ENCODE results near the gene SH3BP2.
"Not testable (repeated sequence)": the region's sequence is repeated elsewhere in the genome, so short reads cannot be mapped to it uniquely, and the experiment has no call there.

Gene SH3BP2

DNA sequence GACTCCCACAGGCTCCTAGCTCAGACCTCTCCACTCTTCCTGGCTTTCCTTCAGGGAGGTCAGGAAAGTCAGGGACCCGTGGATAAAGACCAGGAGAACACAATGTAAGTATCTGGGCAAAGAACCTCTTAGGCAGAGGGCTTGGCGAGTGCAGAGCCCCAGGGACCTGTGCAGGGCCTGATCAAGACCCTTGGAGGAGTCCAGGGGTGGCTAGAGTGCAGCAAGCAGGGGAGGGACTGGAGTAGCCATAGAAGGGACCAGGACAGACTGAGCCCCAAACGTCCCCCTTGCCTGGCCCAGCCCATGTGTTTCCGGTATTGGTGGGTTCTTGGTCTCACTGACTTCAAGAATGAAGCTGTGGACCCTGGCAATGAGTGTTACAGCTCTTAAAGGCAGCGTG, 30.8 kb upstream of the SH3BP2 start:
- DNase-seq (ENCODE audit: insufficient read length, low spot score), result no peak
- TF ChIP-seq PAX5 (IDR thresholded peaks at IDR 0.05; ENCODE audit: insufficient read depth, low read length, severe bottlenecking), result no peak
- FAIRE-seq, result no peak

DNA sequence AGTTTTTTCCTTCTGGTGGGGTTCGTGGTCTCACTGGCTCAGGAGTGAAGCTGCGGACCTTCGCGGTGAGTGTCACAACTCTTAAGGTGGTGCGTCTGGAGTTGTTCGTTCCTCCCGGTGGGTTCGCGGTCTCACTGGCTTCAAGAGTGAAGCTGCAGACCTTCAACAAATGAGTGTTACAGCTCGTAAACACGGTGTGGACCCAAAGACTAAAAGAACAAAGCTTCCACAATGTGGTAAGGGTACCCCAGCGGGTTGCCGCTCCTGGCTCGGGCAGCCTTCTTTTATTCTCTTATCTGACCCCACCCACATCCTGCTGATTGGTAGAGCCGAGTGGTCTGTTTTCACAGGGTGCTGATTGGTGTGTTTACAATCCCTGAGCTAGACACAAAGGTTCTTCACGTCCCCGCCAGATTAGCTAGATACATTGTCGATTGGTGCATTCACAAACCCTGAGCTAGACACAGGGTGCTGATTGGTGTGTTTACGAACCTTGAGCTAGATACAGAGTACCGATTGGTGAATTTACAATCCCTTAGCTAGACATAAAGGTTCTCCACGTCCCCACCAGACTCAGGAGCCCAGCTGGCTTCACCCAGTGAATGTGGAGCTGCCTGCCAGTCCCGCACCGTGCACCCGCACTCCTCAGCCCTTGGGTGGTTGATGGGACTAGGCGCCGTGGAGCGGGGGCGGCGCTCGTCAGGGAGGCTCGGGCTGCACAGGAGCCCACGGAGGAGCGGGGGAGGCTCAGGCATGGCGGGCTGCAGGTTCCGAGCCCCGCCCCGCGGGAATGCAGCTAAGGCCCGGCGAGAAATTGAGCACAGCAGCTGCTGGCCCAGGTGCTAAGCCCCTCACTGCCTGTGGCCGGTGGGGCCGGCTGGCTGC, 30.2 kb upstream of the SH3BP2 start:
- DNase-seq (ENCODE audit: insufficient read length, low spot score); FAIRE-seq: not testable (repeated sequence)

DNA sequence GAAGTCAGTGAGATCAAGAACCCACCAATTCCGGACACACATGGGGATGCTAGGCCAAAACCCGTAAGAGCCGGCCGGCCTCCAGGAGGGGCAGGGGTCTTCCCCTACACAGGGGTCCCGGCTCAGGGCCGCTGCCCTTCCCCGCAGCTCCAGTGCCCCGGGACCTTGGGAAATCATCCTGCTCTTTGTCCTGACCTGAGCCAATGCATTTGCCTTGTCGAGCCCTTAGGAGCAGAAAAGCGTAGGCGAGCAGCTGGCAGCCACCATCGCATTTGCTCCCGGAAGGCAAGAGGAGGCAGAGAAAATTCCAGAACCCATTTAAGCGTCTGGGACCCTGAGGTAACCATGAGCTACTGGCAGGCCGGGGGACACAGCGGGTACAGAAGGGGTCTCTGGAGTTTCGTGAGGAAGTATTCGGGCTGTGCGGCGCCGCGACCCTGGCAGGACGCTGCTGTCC, 29.3 kb upstream of the SH3BP2 start:
- TF ChIP-seq TAF1 (IDR thresholded peaks at IDR 0.05; ENCODE audit: low read depth, low read length) (no peak), PAX5 (IDR thresholded peaks at IDR 0.05; ENCODE audit: insufficient read depth, low read length, severe bottlenecking) (no peak), POU2F2 (IDR thresholded peaks at IDR 0.05; ENCODE audit: low read depth, low read length) (no peak), POLR2A (IDR thresholded peaks at IDR 0.05; ENCODE audit: low read depth, low read length) (no peak), SPI1 (IDR thresholded peaks at IDR 0.05; ENCODE audit: low read depth, low read length) (no peak), POLR2AphosphoS5 (IDR thresholded peaks at IDR 0.05; ENCODE audit: low read depth, low read length) (no peak)
- FAIRE-seq, result no peak
- DNase-seq (ENCODE audit: insufficient read length, low spot score), result no peak

DNA sequence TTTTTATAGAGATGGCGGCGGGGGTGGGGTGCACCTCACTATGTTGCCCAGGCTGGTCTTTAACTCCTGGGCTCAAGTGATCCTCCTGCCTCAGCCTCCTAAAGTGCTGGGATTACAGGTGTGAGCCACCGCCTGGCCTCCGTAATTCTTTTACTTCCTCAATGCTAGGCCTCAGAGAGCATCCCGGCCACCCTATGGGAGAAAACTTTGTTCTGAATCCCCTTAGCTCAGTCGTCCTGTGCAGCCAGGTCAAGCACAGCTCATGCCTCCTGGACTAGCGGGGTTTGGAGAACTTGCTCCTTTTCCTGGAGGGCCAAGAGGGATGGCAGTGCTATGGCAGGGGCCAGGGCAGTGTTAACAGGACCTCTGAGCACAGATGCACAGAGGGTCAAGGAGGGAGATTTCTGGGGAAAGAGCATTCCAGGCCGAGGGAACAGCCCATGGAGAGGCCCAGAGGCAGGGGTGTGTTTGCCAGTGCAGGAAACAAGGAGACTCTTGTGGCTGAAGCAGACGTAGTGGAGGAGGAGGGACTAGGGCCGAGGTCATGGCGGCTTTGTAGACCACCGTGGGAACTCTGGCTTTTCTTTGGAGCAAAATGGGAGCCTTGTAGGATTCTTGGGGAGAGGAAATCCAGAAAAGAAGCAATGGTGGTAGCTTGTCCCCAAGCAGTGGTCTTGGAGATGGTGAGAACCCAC, 26.9 kb upstream of the SH3BP2 start:
- no peak for TF ChIP-seq POLR2A (IDR thresholded peaks at IDR 0.05; ENCODE audit: low read depth, low read length)
- no peak for TF ChIP-seq PAX5 (IDR thresholded peaks at IDR 0.05; ENCODE audit: insufficient read depth, low read length, severe bottlenecking)
- TF ChIP-seq TAF1 (IDR thresholded peaks at IDR 0.05; ENCODE audit: low read depth, low read length), result no peak
- no peak for TF ChIP-seq POU2F2 (IDR thresholded peaks at IDR 0.05; ENCODE audit: low read depth, low read length)
- no peak for TF ChIP-seq POLR2AphosphoS5 (IDR thresholded peaks at IDR 0.05; ENCODE audit: low read depth, low read length)
- no peak for TF ChIP-seq SPI1 (IDR thresholded peaks at IDR 0.05; ENCODE audit: low read depth, low read length)
- FAIRE-seq, result no peak
- DNase-seq (ENCODE audit: insufficient read length, low spot score), result no peak

DNA sequence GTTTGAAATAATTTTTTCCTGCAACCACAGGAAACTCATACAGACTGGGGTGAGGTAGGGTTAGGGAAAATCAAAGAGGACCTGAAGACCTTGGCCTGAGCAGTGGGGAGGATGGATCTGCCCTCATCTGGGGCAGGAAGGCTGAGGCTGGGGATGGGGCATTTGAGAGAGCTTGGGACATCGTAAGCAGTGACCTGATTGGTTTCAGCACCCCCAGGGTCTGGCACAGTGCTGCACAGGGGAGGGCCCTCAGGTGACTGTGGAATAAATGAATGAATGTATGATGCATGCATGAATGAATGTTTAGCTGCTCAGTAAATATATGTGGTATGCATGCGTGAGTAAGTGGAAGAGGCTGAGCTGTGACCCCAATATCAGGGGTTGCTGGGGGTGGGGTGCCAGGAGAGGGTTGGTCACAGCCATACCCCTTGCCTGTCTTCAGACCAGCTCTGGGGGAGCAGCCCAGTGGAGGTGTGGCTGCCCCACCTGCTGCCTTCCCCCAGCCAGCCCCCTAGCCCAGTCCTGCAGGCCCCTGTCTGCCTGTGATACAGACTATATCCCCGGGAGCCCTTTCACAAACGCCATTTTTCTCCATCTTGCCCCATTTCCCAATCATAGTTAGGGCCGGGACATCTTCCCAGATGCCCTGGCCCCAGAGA, 25.7 kb upstream of the SH3BP2 start:
- no peak for TF ChIP-seq POU2F2 (IDR thresholded peaks at IDR 0.05; ENCODE audit: low read depth, low read length)
- TF ChIP-seq POLR2AphosphoS5 (IDR thresholded peaks at IDR 0.05; ENCODE audit: low read depth, low read length), result no peak
- TF ChIP-seq POLR2A (IDR thresholded peaks at IDR 0.05; ENCODE audit: low read depth, low read length), result no peak
- TF ChIP-seq PAX5 (IDR thresholded peaks at IDR 0.05; ENCODE audit: insufficient read depth, low read length, severe bottlenecking), result no peak
- TF ChIP-seq TAF1 (IDR thresholded peaks at IDR 0.05; ENCODE audit: low read depth, low read length), result no peak
- no peak for TF ChIP-seq SPI1 (IDR thresholded peaks at IDR 0.05; ENCODE audit: low read depth, low read length)
- FAIRE-seq (no peak), DNase-seq (ENCODE audit: insufficient read length, low spot score) (no peak)

DNA sequence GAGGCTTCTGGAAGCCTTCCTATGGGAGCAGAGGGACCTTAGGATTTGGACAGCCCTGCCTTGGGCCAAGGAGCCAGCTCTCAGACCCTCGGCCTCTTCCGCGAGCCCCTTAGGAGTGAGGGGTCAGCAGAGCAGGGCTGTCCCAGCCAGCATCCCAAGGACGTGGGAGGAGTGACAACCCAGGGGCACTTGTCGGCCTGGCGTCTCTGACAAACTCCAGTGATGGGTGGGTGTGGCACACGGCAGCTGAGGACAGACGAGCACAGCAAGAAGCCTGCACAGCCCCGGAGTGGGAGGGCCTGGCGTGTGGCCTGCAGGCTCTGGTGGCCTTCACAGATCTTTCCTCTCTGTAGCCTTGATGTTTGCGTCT, 25.2 kb upstream of the SH3BP2 start:
- TF ChIP-seq POLR2A (IDR thresholded peaks at IDR 0.05; ENCODE audit: low read depth, low read length) (no peak), SPI1 (IDR thresholded peaks at IDR 0.05; ENCODE audit: low read depth, low read length) (no peak), POLR2AphosphoS5 (IDR thresholded peaks at IDR 0.05; ENCODE audit: low read depth, low read length) (no peak), POU2F2 (IDR thresholded peaks at IDR 0.05; ENCODE audit: low read depth, low read length) (no peak), PAX5 (IDR thresholded peaks at IDR 0.05; ENCODE audit: insufficient read depth, low read length, severe bottlenecking) (no peak)
- no peak for DNase-seq (ENCODE audit: insufficient read length, low spot score)
- FAIRE-seq, result no peak

DNA sequence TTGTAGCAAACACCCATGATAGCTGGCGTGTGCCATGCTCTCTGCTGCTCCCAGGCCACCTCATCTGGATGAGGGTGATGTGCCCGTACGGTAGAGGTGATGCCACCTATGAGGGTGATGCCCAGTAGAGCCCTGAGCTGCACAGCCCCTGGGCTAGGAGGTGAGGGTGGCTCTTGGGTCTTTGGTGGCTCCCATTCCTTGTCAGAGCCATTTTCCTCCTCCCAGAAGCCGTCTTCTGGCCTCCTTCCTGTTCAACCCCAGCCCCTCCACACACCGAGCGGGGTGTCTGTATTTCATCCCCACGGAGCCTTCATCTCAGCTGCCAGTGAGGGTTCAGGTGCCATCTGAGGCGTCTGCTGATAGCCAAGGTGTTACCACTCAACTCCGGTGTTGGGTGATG, 24.8 kb upstream of the SH3BP2 start:
- FAIRE-seq, result no peak
- TF ChIP-seq POLR2A (IDR thresholded peaks at IDR 0.05; ENCODE audit: low read depth, low read length) (no peak), POLR2AphosphoS5 (IDR thresholded peaks at IDR 0.05; ENCODE audit: low read depth, low read length) (no peak), SPI1 (IDR thresholded peaks at IDR 0.05; ENCODE audit: low read depth, low read length) (no peak), POU2F2 (IDR thresholded peaks at IDR 0.05; ENCODE audit: low read depth, low read length) (no peak), TAF1 (IDR thresholded peaks at IDR 0.05; ENCODE audit: low read depth, low read length) (no peak), PAX5 (IDR thresholded peaks at IDR 0.05; ENCODE audit: insufficient read depth, low read length, severe bottlenecking) (no peak)

DNA sequence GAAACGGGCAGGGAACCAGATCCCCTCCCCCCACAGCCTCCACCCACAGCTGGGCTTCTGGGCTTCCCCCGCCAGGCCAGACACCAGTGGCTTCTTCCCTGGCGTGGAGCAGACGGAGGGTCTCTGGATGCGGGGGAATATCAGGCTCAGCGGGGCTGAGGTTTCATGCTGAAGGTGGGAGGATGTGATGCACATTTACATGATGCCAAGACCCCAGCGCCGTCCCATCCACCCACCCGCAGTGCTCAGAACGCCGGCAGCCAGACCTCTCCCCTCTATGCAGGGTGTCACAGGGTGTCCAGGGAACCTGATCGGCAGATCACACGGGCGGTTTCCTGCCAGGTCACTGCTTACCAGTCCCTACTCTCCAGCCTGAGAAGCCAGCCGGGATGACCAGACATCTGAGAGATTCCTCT, 24.0 kb upstream of the SH3BP2 start:
- DNase-seq (ENCODE audit: insufficient read length, low spot score), result no peak
- FAIRE-seq, result no peak
- no peak for TF ChIP-seq POU2F2 (IDR thresholded peaks at IDR 0.05; ENCODE audit: low read depth, low read length)
- no peak for TF ChIP-seq TAF1 (IDR thresholded peaks at IDR 0.05; ENCODE audit: low read depth, low read length)
- no peak for TF ChIP-seq PAX5 (IDR thresholded peaks at IDR 0.05; ENCODE audit: insufficient read depth, low read length, severe bottlenecking)
- TF ChIP-seq POLR2AphosphoS5 (IDR thresholded peaks at IDR 0.05; ENCODE audit: low read depth, low read length), result no peak
- TF ChIP-seq SPI1 (IDR thresholded peaks at IDR 0.05; ENCODE audit: low read depth, low read length), result no peak

More for the DNA sequence above, 24.8 kb upstream of the SH3BP2 start:
- DNase-seq (ENCODE audit: insufficient read length, low spot score), result no peak

DNA sequence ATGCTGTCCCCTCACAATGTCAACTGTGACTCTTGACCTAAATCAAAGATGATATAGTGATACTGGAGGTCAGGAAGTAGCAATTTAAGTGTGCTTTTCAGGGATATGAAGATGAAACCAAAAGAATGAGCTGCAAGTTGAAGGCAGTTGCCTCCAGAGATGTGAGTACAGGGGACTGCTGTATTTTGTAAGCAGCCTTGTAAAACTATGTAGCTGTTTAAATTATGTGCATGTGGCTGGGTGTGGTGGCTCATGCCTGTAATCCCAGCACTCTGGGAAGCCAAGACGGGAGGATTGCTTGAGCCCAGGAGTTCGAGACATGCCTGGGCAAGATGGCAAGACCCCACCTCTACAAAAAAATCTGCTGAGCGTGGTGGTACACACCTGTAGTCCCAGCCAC, 21.6 kb upstream of the SH3BP2 start:
- FAIRE-seq (peak; percentile 79), DNase-seq (ENCODE audit: insufficient read length, low spot score) (no peak)
- TF ChIP-seq TAF1 (IDR thresholded peaks at IDR 0.05; ENCODE audit: low read depth, low read length) (no peak), SPI1 (IDR thresholded peaks at IDR 0.05; ENCODE audit: low read depth, low read length) (no peak), POLR2A (IDR thresholded peaks at IDR 0.05; ENCODE audit: low read depth, low read length) (no peak), PAX5 (IDR thresholded peaks at IDR 0.05; ENCODE audit: insufficient read depth, low read length, severe bottlenecking) (no peak), POLR2AphosphoS5 (IDR thresholded peaks at IDR 0.05; ENCODE audit: low read depth, low read length) (no peak), POU2F2 (IDR thresholded peaks at IDR 0.05; ENCODE audit: low read depth, low read length) (no peak)

DNA sequence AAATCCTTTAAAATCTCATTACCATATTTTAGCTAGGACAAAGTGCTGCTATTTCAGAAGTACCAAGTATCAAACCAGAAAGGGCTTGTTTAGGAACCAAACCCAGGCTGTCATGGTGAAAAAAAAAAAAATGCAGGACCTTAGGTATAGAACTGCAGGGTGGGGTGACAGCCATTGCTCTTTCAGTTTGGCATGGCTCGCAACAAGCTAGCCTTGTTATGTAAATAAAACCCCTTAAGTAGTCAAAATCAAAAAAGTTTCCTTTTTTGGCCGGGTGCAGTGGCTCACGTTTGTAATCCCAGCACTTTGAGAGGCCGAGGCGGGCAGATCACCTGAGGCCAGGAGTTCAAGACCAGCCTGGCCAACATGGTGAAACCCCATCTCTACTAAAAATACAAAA, 12.2 kb upstream of the SH3BP2 start:
- not testable (repeated sequence) for FAIRE-seq; DNase-seq (ENCODE audit: insufficient read length, low spot score)
